ENCODE results near the gene UBE2G1.

GRCh38 chr17:4248504-4249277 lies 117.8 kb downstream of the UBE2G1 start:
- no peak for TF ChIP-seq RFXANK (CRISPR knock-in tag; IDR thresholded peaks at IDR 0.05)
- no peak for TF ChIP-seq ZNF879 (CRISPR knock-in tag; IDR thresholded peaks at IDR 0.05)
- TF ChIP-seq EHMT2 (IDR thresholded peaks at IDR 0.05; ENCODE audit: borderline replicate concordance, low read depth, low read length): no peak
- TF ChIP-seq, protein P1, sequence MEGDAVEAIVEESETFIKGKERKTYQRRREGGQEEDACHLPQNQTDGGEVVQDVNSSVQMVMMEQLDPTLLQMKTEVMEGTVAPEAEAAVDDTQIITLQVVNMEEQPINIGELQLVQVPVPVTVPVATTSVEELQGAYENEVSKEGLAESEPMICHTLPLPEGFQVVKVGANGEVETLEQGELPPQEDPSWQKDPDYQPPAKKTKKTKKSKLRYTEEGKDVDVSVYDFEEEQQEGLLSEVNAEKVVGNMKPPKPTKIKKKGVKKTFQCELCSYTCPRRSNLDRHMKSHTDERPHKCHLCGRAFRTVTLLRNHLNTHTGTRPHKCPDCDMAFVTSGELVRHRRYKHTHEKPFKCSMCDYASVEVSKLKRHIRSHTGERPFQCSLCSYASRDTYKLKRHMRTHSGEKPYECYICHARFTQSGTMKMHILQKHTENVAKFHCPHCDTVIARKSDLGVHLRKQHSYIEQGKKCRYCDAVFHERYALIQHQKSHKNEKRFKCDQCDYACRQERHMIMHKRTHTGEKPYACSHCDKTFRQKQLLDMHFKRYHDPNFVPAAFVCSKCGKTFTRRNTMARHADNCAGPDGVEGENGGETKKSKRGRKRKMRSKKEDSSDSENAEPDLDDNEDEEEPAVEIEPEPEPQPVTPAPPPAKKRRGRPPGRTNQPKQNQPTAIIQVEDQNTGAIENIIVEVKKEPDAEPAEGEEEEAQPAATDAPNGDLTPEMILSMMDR (CRISPR knock-in tag; IDR thresholded peaks at IDR 0.05): no peak
- no peak for TF ChIP-seq XBP1 (CRISPR knock-in tag; IDR thresholded peaks at IDR 0.05)
- no peak for TF ChIP-seq EED (CRISPR knock-in tag; IDR thresholded peaks at IDR 0.05)
- TF ChIP-seq, protein P2, sequence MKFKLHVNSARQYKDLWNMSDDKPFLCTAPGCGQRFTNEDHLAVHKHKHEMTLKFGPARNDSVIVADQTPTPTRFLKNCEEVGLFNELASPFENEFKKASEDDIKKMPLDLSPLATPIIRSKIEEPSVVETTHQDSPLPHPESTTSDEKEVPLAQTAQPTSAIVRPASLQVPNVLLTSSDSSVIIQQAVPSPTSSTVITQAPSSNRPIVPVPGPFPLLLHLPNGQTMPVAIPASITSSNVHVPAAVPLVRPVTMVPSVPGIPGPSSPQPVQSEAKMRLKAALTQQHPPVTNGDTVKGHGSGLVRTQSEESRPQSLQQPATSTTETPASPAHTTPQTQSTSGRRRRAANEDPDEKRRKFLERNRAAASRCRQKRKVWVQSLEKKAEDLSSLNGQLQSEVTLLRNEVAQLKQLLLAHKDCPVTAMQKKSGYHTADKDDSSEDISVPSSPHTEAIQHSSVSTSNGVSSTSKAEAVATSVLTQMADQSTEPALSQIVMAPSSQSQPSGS (CRISPR knock-in tag; IDR thresholded peaks at IDR 0.05): no peak
- TF ChIP-seq, protein P3, sequence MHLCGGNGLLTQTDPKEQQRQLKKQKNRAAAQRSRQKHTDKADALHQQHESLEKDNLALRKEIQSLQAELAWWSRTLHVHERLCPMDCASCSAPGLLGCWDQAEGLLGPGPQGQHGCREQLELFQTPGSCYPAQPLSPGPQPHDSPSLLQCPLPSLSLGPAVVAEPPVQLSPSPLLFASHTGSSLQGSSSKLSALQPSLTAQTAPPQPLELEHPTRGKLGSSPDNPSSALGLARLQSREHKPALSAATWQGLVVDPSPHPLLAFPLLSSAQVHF (CRISPR knock-in tag; IDR thresholded peaks at IDR 0.05): no peak
- no peak for TF ChIP-seq ZNF776 (CRISPR knock-in tag; IDR thresholded peaks at IDR 0.05)
- TF ChIP-seq PRDM15 (CRISPR knock-in tag; IDR thresholded peaks at IDR 0.05): no peak

Measured in HepG2 (cell line).